GF-D8 (cell line): ENCODE measurements around the gene MDM4.
A peak's percentile ranks its signal among the peaks of the same experiment; 100 is the strongest.
"Not testable (repeated sequence)": the region's sequence is repeated elsewhere in the genome, so short reads cannot be mapped to it uniquely, and the experiment has no call there.

ENCODE experiments used
- DNase-seq: peaks from one replicate; lab custom pipeline; 2025; lab: John Stamatoyannopoulos, UW

The MDM4 gene

DNA sequence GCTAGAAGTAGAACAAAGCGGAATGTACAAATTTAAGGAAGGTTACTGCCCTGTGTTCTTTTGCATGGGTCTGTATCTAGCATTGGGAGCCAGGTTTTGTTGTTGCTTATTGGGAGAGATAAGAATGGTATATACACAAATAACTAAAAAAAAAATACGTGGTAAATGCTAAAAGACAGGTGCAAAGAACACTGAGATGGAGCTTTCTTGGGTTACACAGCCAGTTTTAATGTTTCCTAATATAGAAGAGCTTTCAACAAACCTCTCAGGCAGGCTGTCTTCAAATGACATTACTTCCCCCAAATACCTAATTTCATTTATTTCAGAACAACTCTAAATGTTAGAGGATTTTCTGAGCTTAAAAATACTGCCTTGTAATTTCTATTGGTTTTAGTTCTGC, 1.4 kb upstream of the MDM4 start:
- no peak for DNase-seq

DNA sequence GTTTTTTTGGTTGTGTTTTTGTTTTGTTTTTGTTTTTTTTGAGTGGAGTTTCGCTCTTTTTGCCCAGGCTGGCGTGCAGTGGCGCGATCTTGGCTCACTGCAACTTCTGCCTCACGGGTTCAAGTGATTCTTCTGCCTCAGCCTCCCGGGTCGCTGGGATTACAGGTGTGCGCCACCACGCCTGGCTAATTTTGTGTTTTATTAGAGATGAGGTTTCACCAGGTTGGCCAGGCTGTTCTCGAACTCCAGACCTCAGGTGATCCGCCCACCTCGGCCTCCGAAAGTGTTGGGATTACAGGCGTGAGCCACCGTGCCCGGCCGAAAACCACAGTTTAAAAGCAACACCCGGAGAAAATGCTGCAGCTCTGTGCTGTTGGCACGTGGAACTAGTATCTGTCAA, 1.2 kb downstream of the MDM4 start:
- DNase-seq: not testable (repeated sequence)

DNA sequence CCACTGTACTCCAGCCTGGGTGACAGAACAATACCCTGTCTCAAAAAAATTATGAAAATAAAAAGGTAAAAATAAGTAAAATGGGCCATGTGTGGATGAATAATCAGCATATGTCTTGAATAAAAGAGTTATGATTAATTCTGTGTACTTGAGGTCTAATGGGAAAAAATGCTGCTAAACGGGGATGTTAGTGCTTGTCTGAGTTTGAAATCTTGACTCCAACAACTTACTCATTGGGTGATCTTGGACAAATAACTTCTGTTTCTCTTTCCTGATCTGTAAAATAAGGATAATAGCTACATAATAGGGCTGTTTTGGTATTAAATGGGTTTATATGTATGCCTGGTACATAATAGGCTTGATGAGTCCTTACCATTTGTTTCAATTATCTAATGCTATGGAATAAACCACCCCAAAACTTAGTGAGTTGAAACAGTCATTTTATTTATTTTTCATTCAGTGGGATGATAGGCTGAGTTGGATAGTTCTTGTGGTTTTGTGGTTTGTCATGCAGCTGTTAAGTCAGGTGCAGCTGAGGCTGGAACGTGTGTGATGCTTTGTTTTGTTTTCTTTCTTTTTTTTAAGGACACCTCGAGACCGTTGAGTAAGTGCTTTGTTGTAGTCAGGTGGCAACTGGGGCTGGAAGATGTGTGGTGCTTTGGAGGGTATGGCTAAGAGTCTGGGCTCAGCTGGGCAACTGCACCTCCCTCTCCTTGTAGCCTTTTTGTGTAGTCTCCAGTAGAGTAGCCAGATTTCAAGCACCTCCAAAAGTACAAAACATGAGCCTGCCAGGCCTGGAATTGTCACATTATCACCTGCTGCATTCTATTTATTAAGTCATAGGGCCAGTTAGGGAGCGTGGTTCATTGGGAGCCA, 4.9 kb downstream of the MDM4 start:
- peak; percentile 76 for DNase-seq

DNA sequence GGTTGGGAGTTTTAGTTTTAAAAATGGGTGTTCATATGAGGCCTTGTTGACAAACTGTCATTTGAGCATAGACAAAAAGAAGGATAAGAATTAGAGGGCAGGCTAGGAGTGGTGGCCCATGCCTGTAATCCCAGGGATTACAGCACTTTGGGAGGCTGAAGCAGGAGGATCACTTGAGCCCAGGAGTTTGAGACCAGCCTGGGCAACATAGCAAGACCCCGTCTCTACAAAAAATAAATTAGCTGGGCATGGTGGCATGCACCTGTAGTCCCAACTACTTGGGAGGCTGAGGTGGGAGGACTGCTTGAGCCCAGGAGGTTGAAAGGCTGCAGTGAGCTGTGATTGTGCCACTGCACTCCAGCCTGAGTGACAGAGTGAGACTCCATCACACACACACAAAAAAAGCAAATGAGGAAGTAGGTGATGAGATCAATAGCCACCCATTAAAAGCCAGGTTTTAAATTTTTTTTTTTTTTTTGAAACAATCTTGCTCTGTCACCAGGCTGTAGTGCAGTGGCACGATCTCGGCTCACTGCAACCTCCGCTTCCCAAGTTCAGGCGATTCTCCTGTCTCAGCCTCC, 5.8 kb downstream of the MDM4 start:
- not testable (repeated sequence) for DNase-seq

DNA sequence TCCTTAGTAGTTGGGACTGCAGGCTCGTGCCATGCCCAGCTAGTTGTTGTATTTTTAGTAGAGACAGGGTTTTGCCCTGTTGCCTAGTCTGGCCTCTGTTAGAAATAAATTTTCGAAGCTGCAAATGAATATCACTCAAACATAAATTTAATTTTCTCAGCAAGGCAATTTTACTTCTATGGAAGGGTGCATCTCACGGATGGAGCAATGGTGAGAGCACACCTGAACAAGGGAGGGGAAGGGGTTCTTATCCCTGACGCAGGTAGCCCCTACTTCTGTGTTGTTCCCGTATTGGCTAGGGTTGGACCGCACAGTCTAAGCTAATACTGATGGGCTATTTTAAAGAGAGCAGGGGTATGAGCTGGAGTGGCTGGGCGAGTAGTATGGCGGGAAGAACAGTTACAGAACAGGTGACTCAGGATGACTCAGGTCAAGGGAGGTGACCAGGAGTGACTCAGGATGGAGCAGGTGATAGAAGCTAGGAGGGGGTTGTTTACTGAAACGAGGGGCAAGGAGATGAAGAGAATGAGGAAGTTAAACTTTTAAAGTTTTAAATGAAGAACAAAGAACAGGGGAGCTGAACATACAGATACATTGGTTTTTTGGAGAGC, 7.5 kb downstream of the MDM4 start:
- DNase-seq: no peak

DNA sequence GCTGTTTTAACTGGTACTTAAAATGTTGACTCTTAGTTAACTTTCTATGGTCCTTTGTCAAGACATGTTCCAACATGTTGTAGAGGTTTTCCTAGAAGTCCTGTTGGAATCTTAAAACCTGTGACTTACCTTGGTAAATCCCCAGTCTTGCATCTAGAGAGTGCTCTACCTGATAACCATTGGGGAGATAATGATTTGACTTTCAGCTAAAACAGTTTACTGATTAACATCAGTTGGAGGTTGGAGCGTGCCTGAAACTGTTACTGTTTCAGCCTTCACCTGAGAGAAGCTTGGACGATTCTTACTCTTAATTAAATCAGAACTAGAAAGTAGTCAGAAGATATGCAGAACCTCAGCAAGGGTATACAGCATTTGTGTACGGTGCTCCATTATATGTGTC, 8.8 kb downstream of the MDM4 start:
- DNase-seq: no peak

DNA sequence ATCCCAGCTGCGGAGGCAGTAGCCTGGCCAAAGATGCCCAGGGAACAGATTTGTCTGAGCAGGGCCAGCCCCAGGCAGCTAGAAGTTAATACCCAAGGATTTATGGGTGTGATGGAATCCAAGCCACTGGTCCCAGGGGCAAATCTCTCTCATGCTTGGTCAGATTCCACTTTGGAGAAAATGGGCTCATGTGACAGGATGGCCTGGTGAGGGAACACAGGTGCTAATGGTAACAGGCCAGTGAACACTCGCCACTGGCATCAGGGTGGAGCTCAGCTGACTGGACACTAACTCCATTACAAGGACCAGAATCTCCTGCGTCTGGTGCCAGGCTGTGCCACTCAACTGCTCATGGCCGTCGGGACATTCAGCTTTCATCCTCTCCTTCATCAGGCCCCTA, 12.0 kb downstream of the MDM4 start:
- DNase-seq: no peak

DNA sequence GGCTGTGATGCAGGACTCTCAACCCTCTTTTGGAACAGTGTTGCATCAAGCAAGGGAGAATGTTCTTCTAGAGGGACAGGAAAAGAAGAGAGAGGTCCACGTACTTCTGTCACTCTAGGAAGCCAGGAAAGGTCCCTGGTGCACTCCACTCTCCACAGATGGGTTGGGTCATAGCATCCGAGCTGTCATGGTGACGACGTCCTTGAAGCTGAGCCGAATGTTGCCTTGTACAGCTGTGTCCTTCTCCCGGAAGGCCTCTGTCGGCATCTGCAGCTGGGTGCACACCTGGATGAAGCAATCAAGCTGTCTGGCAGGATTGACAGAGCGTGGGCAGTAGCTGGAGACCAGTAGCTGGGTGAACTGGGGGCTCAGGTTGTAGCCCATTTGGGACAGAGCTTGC, 12.5 kb downstream of the MDM4 start:
- DNase-seq: no peak

DNA sequence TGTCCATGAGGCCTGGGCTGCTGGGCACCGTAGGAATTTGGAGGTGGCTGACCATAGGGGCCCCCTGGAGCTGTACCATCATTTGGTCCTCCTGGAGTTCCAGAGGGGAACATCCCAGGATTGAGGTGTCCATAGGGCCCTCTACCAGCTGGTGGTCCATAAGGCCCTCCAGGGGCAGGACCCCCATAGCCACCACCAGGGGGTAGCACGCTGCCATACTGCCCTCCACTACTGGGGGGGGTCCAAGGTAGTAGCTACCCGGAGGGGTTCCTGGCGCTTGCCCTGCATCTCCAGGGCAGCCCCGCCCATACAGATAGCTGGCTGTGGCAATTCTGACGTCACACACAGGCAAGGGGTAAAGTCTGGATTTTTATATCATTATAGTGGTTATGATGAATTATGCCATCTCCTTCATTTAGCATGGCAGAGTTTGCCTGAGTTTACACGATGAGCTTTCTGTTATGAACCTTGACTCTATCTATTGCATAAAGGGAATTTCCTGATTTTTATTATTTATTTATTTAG, 13.2 kb downstream of the MDM4 start:
- DNase-seq: no peak

DNA sequence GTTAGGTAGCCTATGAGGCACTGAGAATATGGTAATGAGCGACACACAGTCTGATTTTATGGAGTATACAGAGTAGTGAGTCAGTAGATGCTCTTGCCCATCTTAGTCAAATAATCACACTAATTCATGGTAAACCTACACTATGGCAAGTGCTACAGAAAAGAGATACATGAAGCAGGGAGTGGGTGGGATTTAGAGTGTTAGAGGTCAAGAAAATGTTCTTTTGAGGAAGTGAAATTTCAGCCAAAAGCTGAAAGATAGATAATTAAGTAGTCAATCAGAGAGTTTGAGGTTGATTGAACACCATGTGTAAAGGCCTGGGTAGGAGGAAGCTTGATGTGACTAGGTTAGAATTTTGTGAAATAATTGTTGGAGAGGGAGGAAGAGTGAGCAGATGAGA, 14.7 kb downstream of the MDM4 start:
- DNase-seq: no peak

DNA sequence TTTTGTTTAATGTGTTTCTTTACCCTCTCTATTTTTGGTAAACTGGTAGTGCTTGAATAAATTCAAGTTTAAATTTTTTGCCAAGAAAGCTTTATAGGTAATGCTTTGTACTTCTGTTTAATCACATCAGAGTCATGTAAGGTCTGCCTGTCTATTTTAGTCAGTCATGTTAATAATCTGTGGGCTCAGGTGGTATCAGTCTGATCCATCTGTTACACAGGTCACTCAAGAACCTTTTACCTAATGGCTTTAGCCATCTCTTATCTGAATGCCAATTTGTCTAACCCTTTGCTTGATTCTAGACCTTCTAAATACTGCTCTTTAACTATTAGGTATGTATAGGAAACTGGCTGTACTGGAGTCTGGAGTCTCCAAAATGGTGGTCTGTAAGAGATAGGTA, 16.6 kb downstream of the MDM4 start:
- no peak for DNase-seq

DNA sequence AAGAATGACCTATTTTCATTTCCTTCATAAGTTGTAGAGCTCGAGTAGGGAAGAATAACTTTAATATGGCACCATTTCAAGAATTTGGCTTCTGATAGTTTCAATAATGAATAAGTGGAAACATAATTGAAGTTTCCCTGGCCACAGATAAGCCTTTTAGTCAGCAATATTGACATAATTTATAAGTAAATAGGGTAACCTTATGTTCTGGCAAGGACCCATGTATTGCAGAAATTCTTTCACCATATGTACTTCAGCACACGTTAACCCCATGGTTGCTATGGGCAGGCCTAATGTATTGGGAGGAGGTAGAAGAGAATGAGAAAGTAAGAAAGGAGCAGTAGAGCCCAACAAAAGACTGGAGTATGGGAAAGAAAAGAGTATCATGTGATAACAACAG, 25.4 kb downstream of the MDM4 start:
- DNase-seq: no peak

DNA sequence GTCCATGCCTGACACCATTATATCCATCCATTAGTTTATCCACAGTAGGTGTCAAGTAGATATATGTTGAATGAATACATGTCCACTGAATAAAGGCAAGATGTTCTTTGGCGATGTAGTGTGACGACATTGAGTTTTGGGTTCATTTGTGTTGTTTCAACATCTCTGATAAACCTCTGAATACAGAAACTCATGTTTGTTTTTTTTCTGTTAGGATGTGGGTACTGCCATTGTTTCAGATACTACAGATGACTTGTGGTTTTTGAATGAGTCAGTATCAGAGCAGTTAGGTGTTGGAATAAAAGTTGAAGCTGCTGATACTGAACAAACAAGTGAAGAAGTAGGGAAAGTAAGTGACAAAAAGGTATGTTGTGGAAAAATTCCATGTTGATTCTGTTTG, 28.1 kb downstream of the MDM4 start:
- DNase-seq: peak; percentile 14

DNA sequence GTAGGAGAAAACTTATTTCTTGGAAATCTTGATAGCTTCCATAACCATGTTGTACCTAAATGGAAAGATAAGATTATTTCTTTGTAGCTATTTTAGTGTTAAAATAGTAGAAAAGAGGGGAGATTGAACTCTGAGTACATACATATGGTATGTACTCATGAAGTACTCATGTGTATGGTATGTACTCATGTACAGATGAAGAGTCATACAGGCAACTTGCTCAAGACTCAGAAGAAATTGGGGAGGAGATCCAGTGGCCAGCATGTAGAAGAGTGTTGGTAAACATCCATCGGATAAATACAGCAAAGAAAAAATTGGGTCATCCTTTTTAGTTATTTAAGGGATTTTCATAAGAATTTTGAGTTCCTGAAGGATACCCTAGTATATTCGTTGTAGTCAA, 29.0 kb downstream of the MDM4 start:
- DNase-seq: no peak

DNA sequence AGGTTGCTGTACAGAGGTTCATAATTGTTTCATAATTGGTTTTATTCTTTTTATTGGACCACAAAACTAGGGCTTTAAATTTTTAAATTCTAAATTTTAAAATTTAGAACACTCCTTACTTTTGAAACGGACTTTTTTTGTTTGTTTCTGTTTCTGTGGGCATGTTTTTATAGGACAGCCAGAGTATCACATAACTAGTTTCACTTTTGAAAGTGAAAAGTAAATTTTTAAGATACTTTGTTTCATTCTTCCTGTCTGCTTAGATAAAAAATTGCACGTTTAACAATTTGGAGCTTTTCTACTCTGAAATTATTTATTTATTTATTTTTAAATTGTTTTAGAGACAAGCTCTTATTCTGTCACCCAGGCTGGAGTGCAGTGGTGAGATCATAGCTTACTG, 29.7 kb downstream of the MDM4 start:
- no peak for DNase-seq

DNA sequence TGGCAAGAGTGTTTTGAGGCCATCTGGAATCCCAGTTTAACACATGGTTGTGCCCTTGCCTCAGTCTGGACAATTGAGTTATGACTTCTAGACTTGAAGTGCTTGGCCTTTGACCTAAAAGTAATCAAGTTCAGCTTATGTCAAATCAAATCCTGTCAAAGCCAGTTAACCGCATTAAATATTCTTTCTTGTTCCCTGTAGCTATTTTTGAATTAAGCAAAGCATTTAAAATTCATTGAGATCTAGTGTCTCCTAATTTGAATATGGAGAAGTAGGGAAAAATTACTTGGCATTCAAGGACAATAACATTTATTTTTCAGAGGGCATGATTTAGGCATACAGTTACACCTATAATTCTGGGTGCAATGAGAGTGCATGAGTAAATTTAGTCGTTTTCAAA, 32.1 kb downstream of the MDM4 start:
- DNase-seq: no peak

DNA sequence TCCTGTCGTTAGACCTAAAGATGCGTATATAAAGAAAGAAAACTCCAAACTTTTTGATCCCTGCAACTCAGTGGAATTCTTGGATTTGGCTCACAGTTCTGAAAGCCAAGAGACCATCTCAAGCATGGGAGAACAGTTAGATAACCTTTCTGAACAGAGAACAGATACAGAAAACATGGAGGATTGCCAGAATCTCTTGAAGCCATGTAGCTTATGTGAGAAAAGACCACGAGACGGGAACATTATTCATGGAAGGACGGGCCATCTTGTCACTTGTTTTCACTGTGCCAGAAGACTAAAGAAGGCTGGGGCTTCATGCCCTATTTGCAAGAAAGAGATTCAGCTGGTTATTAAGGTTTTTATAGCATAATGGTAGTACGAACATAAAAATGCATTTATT, 33.1 kb downstream of the MDM4 start:
- DNase-seq: no peak

DNA sequence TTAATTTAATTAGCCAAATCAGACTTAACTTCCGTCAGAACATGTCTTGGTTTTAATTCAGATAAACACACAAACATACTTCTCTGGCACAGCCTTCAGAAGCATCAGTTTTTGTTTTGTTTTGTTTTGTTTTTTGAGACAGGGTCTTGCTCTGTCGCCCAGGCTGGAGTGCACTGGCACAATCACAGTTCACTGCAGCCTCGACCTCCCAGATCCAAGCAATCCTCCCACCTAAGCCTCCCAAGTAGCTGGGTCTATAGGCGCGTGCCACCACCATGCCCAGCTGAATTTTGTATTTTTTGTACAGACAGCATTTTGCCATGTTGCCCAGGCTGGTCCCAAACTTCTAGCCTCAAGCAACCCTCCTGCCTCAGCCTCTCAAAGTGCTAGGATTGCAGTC, 34.7 kb downstream of the MDM4 start:
- DNase-seq: no peak

DNA sequence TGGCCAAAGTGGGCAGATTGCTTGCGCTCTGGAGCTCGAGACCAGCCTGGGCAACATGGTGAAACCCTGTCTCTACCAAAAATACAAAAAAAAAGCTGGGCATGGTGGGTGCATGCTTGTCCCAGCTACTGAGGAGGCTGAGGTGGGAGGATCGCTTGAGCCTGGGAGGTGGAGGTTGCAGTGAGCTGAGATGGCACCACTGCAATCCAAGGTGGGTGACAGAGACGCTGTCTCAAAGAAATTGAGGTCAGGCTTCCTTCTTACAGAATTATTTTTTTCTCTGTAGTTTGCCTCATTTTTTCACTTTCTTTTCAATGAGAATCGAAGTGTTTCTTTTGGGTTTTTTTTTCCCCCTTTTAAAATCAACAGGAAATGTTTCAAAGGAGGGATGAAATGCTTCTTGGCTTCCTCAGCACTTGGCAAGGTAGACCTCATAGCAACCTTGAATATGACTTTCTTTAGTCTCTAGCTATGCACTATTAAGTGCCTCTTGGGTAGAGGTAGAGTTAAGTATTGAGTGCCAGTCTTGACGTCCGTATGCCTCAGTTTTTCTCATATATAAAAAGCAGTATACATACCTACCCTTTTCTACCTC, 40.3 kb downstream of the MDM4 start:
- DNase-seq: no peak

DNA sequence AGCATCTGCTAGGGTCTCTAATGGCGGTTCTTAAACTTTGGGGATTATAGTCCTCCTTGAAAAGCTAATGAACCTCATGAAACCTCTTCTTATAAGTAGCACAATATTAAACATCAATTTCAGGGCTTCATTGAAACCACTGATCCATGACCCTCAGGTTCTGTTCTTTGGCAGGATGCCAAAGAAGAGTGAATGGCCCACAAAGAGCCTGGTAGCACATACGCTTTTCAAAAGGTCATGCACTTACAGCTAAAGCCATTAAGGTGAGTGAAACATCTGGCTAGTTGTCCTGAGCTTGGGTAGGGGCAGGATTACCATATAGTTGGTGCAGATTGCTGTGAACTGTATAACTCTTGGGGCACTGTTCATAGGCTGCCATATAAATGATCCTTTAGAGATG, 42.3 kb downstream of the MDM4 start:
- no peak for DNase-seq

DNA sequence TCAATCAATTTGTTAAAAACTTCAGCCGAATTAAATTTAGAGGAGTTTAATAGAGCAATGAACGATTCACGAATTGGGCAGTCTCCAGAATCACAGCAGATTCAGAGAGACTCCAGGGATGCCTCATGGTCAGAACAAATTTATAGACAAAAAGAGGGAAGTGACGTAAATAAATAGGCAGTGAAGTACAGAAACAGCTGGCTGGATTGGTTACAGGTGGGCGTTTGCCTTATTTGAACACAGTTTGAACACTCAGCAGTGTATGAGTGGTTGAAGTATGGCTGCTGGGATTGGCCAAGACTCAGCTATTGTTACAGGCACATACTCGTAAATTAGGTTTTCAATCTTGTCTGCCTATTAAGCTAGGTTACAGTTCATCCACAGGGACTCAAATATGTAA, 43.8 kb downstream of the MDM4 start:
- DNase-seq: not testable (repeated sequence)

DNA sequence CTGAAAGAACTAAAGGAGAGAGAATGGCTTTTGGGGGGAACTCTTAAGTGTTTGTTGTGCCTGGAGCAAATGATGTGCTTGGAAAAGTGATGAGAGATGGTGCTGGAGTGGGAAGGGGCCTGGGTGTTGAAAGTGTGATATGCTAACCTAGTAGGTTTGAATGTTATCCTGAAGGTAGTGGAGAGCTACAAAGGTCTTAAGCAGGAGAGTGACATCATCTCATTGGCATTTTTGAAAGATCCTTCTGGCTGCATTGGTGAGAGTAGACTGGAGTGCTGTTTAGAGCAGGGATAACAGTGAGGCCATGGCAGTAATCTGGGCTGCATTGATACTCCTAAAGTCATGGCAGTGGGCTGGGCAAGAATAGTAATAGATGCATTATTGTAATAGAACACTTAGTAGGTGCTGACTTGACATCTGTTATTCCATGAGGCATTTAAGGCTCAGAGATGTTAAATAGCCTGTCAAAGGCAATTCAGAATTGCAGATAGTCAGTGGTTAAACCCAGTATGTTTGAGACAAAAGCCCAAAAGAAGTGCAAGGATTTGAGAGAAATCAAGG, 44.5 kb downstream of the MDM4 start:
- no peak for DNase-seq
